ENCODE data around the gene TRIP13. TPM values are rescaled to one million over a fixed set of nuclear protein-coding genes. Genes with fewer than 3 reads are reported as not detected.

The TRIP13 gene
- total and polyA plus RNA-seq, 10 of the 15 experiments (the other 5 are each of a cell fraction or from before 2014, with no cell fraction given), result 15.1 to 64.9 (median 32.2) TPM

DNA sequence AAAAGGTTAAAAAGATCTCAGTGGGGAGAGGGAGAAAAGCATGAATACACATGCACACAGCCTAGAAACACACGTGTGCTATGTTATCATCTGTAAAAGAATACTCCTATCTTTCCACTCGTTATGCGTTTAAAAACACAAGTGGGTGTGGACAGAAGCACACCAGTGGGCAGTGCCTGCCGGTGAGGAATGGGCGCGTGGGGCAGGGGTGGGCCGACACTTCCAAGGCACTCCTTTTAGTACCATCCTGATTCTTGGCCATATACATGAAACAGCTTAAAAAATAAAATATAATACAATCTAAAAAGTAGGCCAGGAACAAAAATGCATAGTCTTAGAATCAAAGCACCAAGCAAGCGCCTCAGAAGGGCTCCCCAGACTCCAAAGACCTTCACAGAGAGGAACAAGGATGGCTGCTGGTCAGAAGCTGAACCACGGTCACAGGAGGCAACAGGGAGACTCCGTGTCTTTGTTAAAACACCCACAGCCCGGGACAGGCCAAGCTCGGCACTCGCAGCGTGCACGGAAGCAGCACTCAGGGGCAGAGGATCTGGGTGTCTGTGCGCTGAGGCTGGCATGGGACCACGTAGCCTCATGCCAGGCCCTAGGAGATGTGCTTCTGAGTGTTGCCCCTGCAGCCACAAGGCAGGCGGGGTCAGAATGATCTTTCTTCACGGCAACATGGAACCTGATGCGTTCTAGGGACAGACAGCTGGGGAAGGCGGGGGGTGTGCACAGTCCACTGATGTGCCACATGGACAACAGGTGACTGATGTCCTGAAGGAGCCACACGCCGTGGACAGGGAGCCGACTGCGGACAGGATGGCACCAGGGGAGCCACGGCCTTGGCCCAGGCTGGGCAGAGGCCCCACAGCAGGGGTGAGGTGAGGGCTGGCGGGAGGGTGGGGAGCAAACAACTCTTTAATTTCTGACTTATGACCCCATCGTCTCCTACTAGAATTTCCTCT, 16.0 kb upstream of the TRIP13 start:
- BruUV-seq (replicated peaks), result no TSS peak
- in situ Hi-C loops (cut with MboI), result no loop called here
- SMC1A ChIA-PET (ENCODE audit: uncharacterized antibody, unreplicated experiment), result no interaction called here

DNA sequence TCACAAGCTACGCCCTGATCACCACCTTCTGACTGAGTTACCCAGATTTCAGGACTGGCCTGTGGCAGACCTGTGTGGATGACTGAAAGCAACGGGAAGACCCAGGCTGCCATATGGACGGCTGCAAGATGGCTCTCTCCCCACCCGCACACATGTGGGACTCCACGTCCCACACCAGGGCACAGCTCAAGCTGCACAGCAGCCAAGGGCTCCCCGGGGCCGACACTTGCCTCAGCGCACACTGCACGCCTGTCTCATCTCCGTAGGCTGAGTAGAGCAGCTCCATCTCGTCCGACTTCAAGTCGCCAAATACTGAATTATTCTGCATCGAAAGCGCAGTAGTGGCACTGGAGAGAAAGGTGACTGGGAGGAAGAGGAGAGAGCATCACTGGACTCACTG, 14.6 kb upstream of the TRIP13 start:
- RAD21 ChIA-PET (ENCODE audit: unreplicated experiment), result no interaction called here
- no peaks in the 10 kb centered on the region for H3K27me3 ChIP-seq (replicated peaks in 1 of 2; ENCODE audit: control insufficient read depth in 2 of 2, insufficient read depth in 2 of 2, low read length in 1 of 2)
- H2AFZ ChIP-seq (ENCODE audit: control insufficient read depth, low read depth, low read length), result no peak overlapping the region
- 95% methylated on average over 15 of the region's 15 CpGs for WGBS (ENCODE audit: insufficient coverage, insufficient replicate concordance, low lambda C conversion rate, missing lambda C conversion rate)
- no peak overlapping the region for H3K4me2 ChIP-seq (ENCODE audit: control insufficient read depth, insufficient read depth)
- BruUV-seq (replicated peaks), result no TSS peak
- CTCF ChIA-PET, result no interaction called here
- in situ Hi-C loops (cut with MboI), result no loop called here
- ATAC-seq (no peak), FAIRE-seq (no peak), DNase-seq (ENCODE audit: low read depth, low spot score) (no peak)
- intact Hi-C loops (cut with micrococcal nuclease; ENCODE audit: unreplicated experiment), result no loop called here
- H4K20me1 ChIP-seq (ENCODE audit: control insufficient read depth, insufficient read depth), result peaks cover 9% of the 10 kb centered on the region; the same call in 1 of the 2 replicates
- no peak overlapping the region for H3K27ac ChIP-seq (ENCODE audit: control insufficient read depth, insufficient read depth)
- POLR2A ChIA-PET, result no interaction called here
- no peaks in the 10 kb centered on the region for H3K4me1 ChIP-seq (ENCODE audit: control insufficient read depth, insufficient read depth, low read length)
- H3K79me2 ChIP-seq (ENCODE audit: control insufficient read depth, insufficient read depth, low read length), result peaks cover 4% of the 10 kb centered on the region; the same call in 1 of the 2 replicates
- SMC1A ChIA-PET (ENCODE audit: uncharacterized antibody, unreplicated experiment), result no interaction called here
- H3K9ac ChIP-seq (ENCODE audit: control insufficient read depth, insufficient read depth, low read length), result no peak overlapping the region
- no peak overlapping the region for H3K4me3 ChIP-seq
- H3K36me3 ChIP-seq (ENCODE audit: control insufficient read depth in 2 of 2, insufficient read depth in 2 of 2, low read length in 1 of 2), result peaks cover 30 to 36% of the 10 kb centered on the region in 2 experiments
- no peaks in the 10 kb centered on the region; the same call in 2 of the 3 replicates for H3K9me3 ChIP-seq (replicated peaks; ENCODE audit: control insufficient read depth, insufficient read depth, low read length)
- TF ChIP-seq ZNF384 (IDR thresholded peaks at IDR 0.05; ENCODE audit: borderline replicate concordance, low read depth, low read length) (no peak), TCF12 (IDR thresholded peaks at IDR 0.05; ENCODE audit: low read depth, low read length) (no peak), PML (IDR thresholded peaks at IDR 0.05; ENCODE audit: low read length) (no peak), GABPA (IDR thresholded peaks at IDR 0.05; ENCODE audit: low read depth) (no peak), NRF1 (conservative IDR thresholded peaks at IDR 0.05; ENCODE audit: low read depth, low read length) (no peak), SMAD1 (IDR thresholded peaks at IDR 0.05; ENCODE audit: low read depth, partially characterized antibody) (no peak), RUNX3 (IDR thresholded peaks at IDR 0.05; ENCODE audit: low read length) (no peak), WRNIP1 (IDR thresholded peaks at IDR 0.05; ENCODE audit: borderline replicate concordance, low read depth, low read length) (no peak)
- TF ChIP-seq, protein P1, sequence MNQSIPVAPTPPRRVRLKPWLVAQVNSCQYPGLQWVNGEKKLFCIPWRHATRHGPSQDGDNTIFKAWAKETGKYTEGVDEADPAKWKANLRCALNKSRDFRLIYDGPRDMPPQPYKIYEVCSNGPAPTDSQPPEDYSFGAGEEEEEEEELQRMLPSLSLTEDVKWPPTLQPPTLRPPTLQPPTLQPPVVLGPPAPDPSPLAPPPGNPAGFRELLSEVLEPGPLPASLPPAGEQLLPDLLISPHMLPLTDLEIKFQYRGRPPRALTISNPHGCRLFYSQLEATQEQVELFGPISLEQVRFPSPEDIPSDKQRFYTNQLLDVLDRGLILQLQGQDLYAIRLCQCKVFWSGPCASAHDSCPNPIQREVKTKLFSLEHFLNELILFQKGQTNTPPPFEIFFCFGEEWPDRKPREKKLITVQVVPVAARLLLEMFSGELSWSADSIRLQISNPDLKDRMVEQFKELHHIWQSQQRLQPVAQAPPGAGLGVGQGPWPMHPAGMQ (IDR thresholded peaks at IDR 0.05; ENCODE audit: borderline replicate concordance), result no peak
- TF ChIP-seq, protein P2, sequence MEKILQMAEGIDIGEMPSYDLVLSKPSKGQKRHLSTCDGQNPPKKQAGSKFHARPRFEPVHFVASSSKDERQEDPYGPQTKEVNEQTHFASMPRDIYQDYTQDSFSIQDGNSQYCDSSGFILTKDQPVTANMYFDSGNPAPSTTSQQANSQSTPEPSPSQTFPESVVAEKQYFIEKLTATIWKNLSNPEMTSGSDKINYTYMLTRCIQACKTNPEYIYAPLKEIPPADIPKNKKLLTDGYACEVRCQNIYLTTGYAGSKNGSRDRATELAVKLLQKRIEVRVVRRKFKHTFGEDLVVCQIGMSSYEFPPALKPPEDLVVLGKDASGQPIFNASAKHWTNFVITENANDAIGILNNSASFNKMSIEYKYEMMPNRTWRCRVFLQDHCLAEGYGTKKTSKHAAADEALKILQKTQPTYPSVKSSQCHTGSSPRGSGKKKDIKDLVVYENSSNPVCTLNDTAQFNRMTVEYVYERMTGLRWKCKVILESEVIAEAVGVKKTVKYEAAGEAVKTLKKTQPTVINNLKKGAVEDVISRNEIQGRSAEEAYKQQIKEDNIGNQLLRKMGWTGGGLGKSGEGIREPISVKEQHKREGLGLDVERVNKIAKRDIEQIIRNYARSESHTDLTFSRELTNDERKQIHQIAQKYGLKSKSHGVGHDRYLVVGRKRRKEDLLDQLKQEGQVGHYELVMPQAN (conservative IDR thresholded peaks at IDR 0.05), result no peak

More for the DNA sequence above, 16.0 kb upstream of the TRIP13 start:
- RAD21 ChIA-PET (ENCODE audit: unreplicated experiment), result no interaction called here
- intact Hi-C loops (cut with micrococcal nuclease; ENCODE audit: unreplicated experiment), result no loop called here
- Histone ChIP-seq H3K9me3 (replicated peaks; ENCODE audit: control insufficient read depth, insufficient read depth, low read length) (no peaks in the 10 kb centered on the region), H3K27ac (ENCODE audit: control insufficient read depth, insufficient read depth) (no peak overlapping the region), H3K4me2 (ENCODE audit: control insufficient read depth, insufficient read depth) (no peak overlapping the region), H3K79me2 (ENCODE audit: control insufficient read depth, insufficient read depth, low read length) (no peaks in the 10 kb centered on the region), H3K9ac (ENCODE audit: control insufficient read depth, insufficient read depth, low read length) (no peak overlapping the region), H2AFZ (ENCODE audit: control insufficient read depth, low read depth, low read length) (no peak overlapping the region), H3K4me1 (ENCODE audit: control insufficient read depth, insufficient read depth, low read length) (no peaks in the 10 kb centered on the region), H3K36me3 (ENCODE audit: control insufficient read depth in 2 of 2, insufficient read depth in 2 of 2, low read length in 1 of 2) (peaks cover 24 to 33% of the 10 kb centered on the region in 2 experiments; a peak in 3 of 4 replicates), H3K27me3 (replicated peaks in 1 of 2; ENCODE audit: control insufficient read depth in 2 of 2, insufficient read depth in 2 of 2, low read length in 1 of 2) (no peaks in the 10 kb centered on the region), H4K20me1 (ENCODE audit: control insufficient read depth, insufficient read depth) (0 out of 2 replicates have a peak, but pooled peaks cover 3% of the 10 kb centered on the region), H3K4me3 (no peak overlapping the region)
- ATAC-seq (no peak), FAIRE-seq (no peak), DNase-seq (ENCODE audit: low read depth, low spot score) (no peak)
- TF ChIP-seq JUNB (IDR thresholded peaks at IDR 0.05), result no peak
- peak; percentile 48 for TF ChIP-seq POLR2A (IDR thresholded peaks at IDR 0.05; ENCODE audit: low read depth, low read length)
- CTCF ChIA-PET, result no interaction called here
- WGBS (ENCODE audit: insufficient coverage, insufficient replicate concordance, low lambda C conversion rate, missing lambda C conversion rate), result 96% methylated on average over 28 of the region's 28 CpGs
- POLR2A ChIA-PET, result no interaction called here

Data from GM12878 (cell line).